Activated naive CD4-positive, alpha-beta T cell treated with anti-CD3 and anti-CD28 coated beads for 36 hours (primary cell): Measurements from ENCODE around the gene NUFIP1. TPM values are rescaled to one million over a fixed set of nuclear protein-coding genes. Genes with fewer than 3 reads are reported as not detected.
"Not testable (repeated sequence)": the region's sequence is repeated elsewhere in the genome, so short reads cannot be mapped to it uniquely, and the experiment has no call there.

Experiments
- CTCF ChIA-PET: fragments of 350-600 bp; sonication (Branson Sonifier 250); formaldehyde crosslinking; loops from one replicate; lab custom pipeline; 2021; ENCODE audit warnings: antibody characterized with exemption; lab: Charles Lee
- DNase-seq: peaks from one replicate; pipeline ENCODE4 v3.0.0-alpha.2; 2020
- H3K27ac Mint-ChIP-seq: one replicate; pipeline ENCODE4 v1.8.0; 2021; ENCODE audit warnings: mild to moderate bottlenecking, mixed read lengths
- H3K27me3 Mint-ChIP-seq: one replicate; pipeline ENCODE4 v1.8.0; 2021; ENCODE audit warnings: low read depth, mixed read lengths
- H3K36me3 Mint-ChIP-seq: one replicate; pipeline ENCODE4 v1.8.0; 2021; ENCODE audit warnings: low read depth, mixed read lengths
- H3K4me1 Mint-ChIP-seq: one replicate; pipeline ENCODE4 v1.8.0; 2021; ENCODE audit warnings: low read depth, mixed read lengths
- H3K4me3 Mint-ChIP-seq: one replicate; pipeline ENCODE4 v1.8.0; 2021; ENCODE audit warnings: mild to moderate bottlenecking, moderate library complexity, mixed read lengths
- H3K9me3 Mint-ChIP-seq: one replicate; pipeline ENCODE4 v1.8.0; 2021; ENCODE audit warnings: mixed read lengths
- intact Hi-C: fragments of 100-400 bp; cut with micrococcal nuclease; formaldehyde crosslinking; loops from one replicate; pipeline ENCODE4 v1.15.1; 2023
- total RNA-seq, 2 experiments: library from RNA; stranded (reverse); gene quantifications; one replicate each; pipeline ENCODE4 v1.2.3, GENCODE V29; 2021

NUFIP1 gene
- total RNA-seq, 2 experiments from 2014 or later = 7.2 to 8.9 TPM

GRCh38 chr13:44967704-44968433, 21.4 kb downstream of the NUFIP1 start:
- no peak overlapping the region for H3K4me3 Mint-ChIP-seq
- no peaks in the 10 kb centered on the region for H3K27me3 Mint-ChIP-seq
- DNase-seq = no peak
- no peaks in the 10 kb centered on the region for H3K4me1 Mint-ChIP-seq
- H3K9me3 Mint-ChIP-seq = no peaks in the 10 kb centered on the region
- H3K36me3 Mint-ChIP-seq = peaks cover 35% of the 10 kb centered on the region
- no peak overlapping the region for H3K27ac Mint-ChIP-seq
- intact Hi-C loops = no loop called here
- CTCF ChIA-PET = interaction anchor here (0.6 kb wide), 1 partner anchor 445 kb away, joined by 3 read pairs; no protein-coding TSS in a partner anchor

GRCh38 chr13:44961997-44962396, 27.3 kb downstream of the NUFIP1 start:
- no peak overlapping the region for H3K27ac Mint-ChIP-seq
- H3K36me3 Mint-ChIP-seq = peaks cover 46% of the 10 kb centered on the region
- no peak overlapping the region for H3K4me3 Mint-ChIP-seq
- no peak for DNase-seq
- CTCF ChIA-PET = no interaction called here
- intact Hi-C loops = no loop called here
- no peaks in the 10 kb centered on the region for H3K4me1 Mint-ChIP-seq
- peaks cover 9% of the 10 kb centered on the region for H3K9me3 Mint-ChIP-seq
- H3K27me3 Mint-ChIP-seq = no peaks in the 10 kb centered on the region

- H3K36me3 Mint-ChIP-seq = peaks cover 4% of the 10 kb centered on the region
- no peaks in the 10 kb centered on the region for H3K4me1 Mint-ChIP-seq
- no peaks in the 10 kb centered on the region for H3K27me3 Mint-ChIP-seq
- no peak overlapping the region for H3K27ac Mint-ChIP-seq
- H3K4me3 Mint-ChIP-seq = no peak overlapping the region
- intact Hi-C loops = no loop called here
- H3K9me3 Mint-ChIP-seq = no peaks in the 10 kb centered on the region
- DNase-seq = no peak
- CTCF ChIA-PET = no interaction called here
Measured at GRCh38 chr13:44955406-44955805, 33.9 kb downstream of the NUFIP1 start.

- no peak overlapping the region for H3K27ac Mint-ChIP-seq
Measured at GRCh38 chr13:44954224-44954623, 35.0 kb downstream of the NUFIP1 start.

GRCh38 chr13:44952671-44953070, 36.6 kb downstream of the NUFIP1 start:
- CTCF ChIA-PET = no interaction called here
- H3K4me1 Mint-ChIP-seq = no peaks in the 10 kb centered on the region
- H3K4me3 Mint-ChIP-seq = no peak overlapping the region
- no peaks in the 10 kb centered on the region for H3K27me3 Mint-ChIP-seq
- H3K36me3 Mint-ChIP-seq = peaks cover 6% of the 10 kb centered on the region
- no peak overlapping the region for H3K27ac Mint-ChIP-seq
- intact Hi-C loops = no loop called here
- no peaks in the 10 kb centered on the region for H3K9me3 Mint-ChIP-seq
- no peak for DNase-seq

More at GRCh38 chr13:44954224-44954623, 35.0 kb downstream of the NUFIP1 start:
- DNase-seq = no peak
- Mint-ChIP-seq H3K4me1 (no peaks in the 10 kb centered on the region), H3K9me3 (no peaks in the 10 kb centered on the region), H3K27me3 (no peaks in the 10 kb centered on the region), H3K4me3 (no peak overlapping the region), H3K36me3 (no peaks in the 10 kb centered on the region)
- intact Hi-C loops = no loop called here
- CTCF ChIA-PET = interaction anchor here (0.5 to 0.6 kb wide), 2 partner anchors 384 to 400 kb away, joined by 3 read pairs; no protein-coding TSS in a partner anchor

GRCh38 chr13:44951184-44951583, 38.1 kb downstream of the NUFIP1 start:
- intact Hi-C loops = no loop called here
- Mint-ChIP-seq H3K27ac (no peak overlapping the region), H3K4me1 (no peaks in the 10 kb centered on the region), H3K27me3 (no peaks in the 10 kb centered on the region), H3K9me3 (no peaks in the 10 kb centered on the region), H3K36me3 (peaks cover 6% of the 10 kb centered on the region), H3K4me3 (no peak overlapping the region)
- no peak for DNase-seq
- CTCF ChIA-PET = no interaction called here

GRCh38 chr13:44943411-44943810, 45.9 kb downstream of the NUFIP1 start:
- H3K36me3 Mint-ChIP-seq = peaks cover 12% of the 10 kb centered on the region
- H3K27ac Mint-ChIP-seq = not testable (repeated sequence)

GRCh38 chr13:44938854-44939253, 50.4 kb downstream of the NUFIP1 start:
- intact Hi-C loops = no loop called here
- H3K4me1 Mint-ChIP-seq = peaks cover 4% of the 10 kb centered on the region
- CTCF ChIA-PET = no interaction called here

More at GRCh38 chr13:44943411-44943810, 45.9 kb downstream of the NUFIP1 start:
- CTCF ChIA-PET, H3K27me3 Mint-ChIP-seq, H3K9me3 Mint-ChIP-seq, H3K4me1 Mint-ChIP-seq, H3K4me3 Mint-ChIP-seq, DNase-seq, intact Hi-C loops: not testable (repeated sequence)

GRCh38 chr13:44936246-44936645, 53.0 kb downstream of the NUFIP1 start:
- CTCF ChIA-PET = no interaction called here
- H3K9me3 Mint-ChIP-seq = no peaks in the 10 kb centered on the region
- H3K27ac Mint-ChIP-seq = no peak overlapping the region
- H3K27me3 Mint-ChIP-seq = no peaks in the 10 kb centered on the region
- peaks cover 2% of the 10 kb centered on the region for H3K36me3 Mint-ChIP-seq
- no peak for DNase-seq
- intact Hi-C loops = no loop called here
- H3K4me3 Mint-ChIP-seq = no peak overlapping the region
- H3K4me1 Mint-ChIP-seq = peaks cover 4% of the 10 kb centered on the region

More at GRCh38 chr13:44938854-44939253, 50.4 kb downstream of the NUFIP1 start:
- DNase-seq = no peak
- Mint-ChIP-seq H3K27me3 (no peaks in the 10 kb centered on the region), H3K27ac (no peak overlapping the region), H3K9me3 (no peaks in the 10 kb centered on the region), H3K36me3 (peaks cover 7% of the 10 kb centered on the region), H3K4me3 (no peak overlapping the region)

GRCh38 chr13:44934724-44935123, 54.5 kb downstream of the NUFIP1 start:
- Mint-ChIP-seq H3K27ac (no peak overlapping the region), H3K36me3 (no peaks in the 10 kb centered on the region), H3K4me3 (no peak overlapping the region), H3K4me1 (peaks cover 4% of the 10 kb centered on the region), H3K9me3 (no peaks in the 10 kb centered on the region), H3K27me3 (no peaks in the 10 kb centered on the region)
- intact Hi-C loops = no loop called here
- no peak for DNase-seq
- CTCF ChIA-PET = no interaction called here

- CTCF ChIA-PET = no interaction called here
- H3K27me3 Mint-ChIP-seq = no peaks in the 10 kb centered on the region
- no peak overlapping the region for H3K4me3 Mint-ChIP-seq
- no peaks in the 10 kb centered on the region for H3K9me3 Mint-ChIP-seq
- no peaks in the 10 kb centered on the region for H3K36me3 Mint-ChIP-seq
- H3K4me1 Mint-ChIP-seq = peaks cover 4% of the 10 kb centered on the region
- H3K27ac Mint-ChIP-seq = no peak overlapping the region
- no peak for DNase-seq
- intact Hi-C loops = no loop called here
Measured at GRCh38 chr13:44932850-44933251, 56.4 kb downstream of the NUFIP1 start.

GRCh38 chr13:44932171-44932849, 57.0 kb downstream of the NUFIP1 start:
- Mint-ChIP-seq H3K4me3 (no peak overlapping the region), H3K36me3 (no peaks in the 10 kb centered on the region), H3K9me3 (no peaks in the 10 kb centered on the region), H3K27me3 (peaks cover 1% of the 10 kb centered on the region), H3K27ac (no peak overlapping the region), H3K4me1 (peaks cover 4% of the 10 kb centered on the region)
- CTCF ChIA-PET = no interaction called here
- intact Hi-C loops = no loop called here
- DNase-seq = no peak
